ENCODE data around the gene CYP1A1.

DNA sequence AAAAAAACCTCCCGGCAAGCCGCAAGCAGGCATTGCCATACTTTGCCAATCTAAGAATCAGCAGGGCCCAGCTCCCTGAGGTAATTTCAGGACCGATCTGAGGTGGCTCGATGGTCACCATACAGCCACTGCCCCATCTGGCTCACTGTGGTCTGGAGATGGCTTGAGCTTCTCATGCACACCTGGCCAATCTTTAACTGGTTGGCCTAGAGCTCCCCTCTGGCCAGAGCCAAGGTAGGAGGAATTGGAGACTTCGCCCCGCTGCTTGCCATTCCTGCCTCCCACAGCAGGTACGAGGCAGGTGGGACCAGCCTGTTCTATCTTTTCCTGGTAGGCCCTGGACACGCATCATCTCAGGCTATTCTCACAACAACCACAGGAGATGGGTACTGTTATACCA, 33.4 kb upstream of the CYP1A1 start:
- TF ChIP-seq, protein P1, sequence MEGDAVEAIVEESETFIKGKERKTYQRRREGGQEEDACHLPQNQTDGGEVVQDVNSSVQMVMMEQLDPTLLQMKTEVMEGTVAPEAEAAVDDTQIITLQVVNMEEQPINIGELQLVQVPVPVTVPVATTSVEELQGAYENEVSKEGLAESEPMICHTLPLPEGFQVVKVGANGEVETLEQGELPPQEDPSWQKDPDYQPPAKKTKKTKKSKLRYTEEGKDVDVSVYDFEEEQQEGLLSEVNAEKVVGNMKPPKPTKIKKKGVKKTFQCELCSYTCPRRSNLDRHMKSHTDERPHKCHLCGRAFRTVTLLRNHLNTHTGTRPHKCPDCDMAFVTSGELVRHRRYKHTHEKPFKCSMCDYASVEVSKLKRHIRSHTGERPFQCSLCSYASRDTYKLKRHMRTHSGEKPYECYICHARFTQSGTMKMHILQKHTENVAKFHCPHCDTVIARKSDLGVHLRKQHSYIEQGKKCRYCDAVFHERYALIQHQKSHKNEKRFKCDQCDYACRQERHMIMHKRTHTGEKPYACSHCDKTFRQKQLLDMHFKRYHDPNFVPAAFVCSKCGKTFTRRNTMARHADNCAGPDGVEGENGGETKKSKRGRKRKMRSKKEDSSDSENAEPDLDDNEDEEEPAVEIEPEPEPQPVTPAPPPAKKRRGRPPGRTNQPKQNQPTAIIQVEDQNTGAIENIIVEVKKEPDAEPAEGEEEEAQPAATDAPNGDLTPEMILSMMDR (conservative IDR thresholded peaks at IDR 0.05 in 1 of 2, IDR thresholded peaks at IDR 0.05 in 1 of 2; ENCODE audit: low read depth in 1 of 2, low read length in 2 of 2): no peak
- no peak for TF ChIP-seq EZH2 (IDR thresholded peaks at IDR 0.05; ENCODE audit: low read length, missing control alignments)

All from fibroblast of lung (primary cell).